ENCODE results near the gene EIF2B4.

Gene EIF2B4

DNA sequence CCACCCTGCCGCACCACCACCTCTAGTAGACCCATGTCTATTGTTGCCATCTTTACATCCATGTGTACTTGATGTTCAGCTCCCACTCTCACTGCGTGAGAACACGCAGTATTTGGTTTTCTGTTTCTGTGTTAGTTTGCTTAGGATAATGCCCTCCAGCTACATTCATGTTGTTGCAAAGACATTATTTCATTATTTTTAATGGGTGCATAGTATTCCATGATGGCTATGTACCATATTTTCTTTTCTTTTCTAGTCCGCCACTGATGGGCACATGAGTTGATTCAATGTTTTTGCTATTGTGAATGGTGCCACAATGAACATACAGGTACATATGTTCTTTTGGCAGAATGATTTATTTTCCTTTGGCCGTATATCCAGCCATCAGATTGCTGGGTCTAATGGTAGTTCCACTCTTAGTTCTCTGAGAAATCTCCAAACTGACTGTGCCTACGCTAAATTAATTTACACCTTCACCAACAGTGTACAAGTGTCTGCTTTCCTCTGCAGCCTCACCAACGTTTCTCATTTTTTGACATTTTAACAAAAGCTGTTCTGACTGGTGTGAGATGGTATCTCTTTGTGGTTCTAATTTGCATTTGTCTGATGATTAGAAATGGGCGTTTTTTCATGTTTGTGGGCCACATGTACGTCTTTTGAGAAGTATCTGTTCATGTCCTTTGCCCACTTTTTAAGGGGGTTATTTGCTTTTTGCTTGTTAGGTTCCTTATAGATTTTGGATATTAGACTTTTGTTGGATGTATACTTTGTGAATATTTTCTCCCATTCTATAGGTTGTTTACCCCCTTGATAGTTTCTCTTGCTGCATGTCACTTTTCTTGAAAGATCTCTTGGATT, 20.9 kb upstream of the EIF2B4 start:
- no peak for TF ChIP-seq EZH2phosphoT487 (conservative IDR thresholded peaks at IDR 0.05; ENCODE audit: low read length)
- TF ChIP-seq, protein P1, sequence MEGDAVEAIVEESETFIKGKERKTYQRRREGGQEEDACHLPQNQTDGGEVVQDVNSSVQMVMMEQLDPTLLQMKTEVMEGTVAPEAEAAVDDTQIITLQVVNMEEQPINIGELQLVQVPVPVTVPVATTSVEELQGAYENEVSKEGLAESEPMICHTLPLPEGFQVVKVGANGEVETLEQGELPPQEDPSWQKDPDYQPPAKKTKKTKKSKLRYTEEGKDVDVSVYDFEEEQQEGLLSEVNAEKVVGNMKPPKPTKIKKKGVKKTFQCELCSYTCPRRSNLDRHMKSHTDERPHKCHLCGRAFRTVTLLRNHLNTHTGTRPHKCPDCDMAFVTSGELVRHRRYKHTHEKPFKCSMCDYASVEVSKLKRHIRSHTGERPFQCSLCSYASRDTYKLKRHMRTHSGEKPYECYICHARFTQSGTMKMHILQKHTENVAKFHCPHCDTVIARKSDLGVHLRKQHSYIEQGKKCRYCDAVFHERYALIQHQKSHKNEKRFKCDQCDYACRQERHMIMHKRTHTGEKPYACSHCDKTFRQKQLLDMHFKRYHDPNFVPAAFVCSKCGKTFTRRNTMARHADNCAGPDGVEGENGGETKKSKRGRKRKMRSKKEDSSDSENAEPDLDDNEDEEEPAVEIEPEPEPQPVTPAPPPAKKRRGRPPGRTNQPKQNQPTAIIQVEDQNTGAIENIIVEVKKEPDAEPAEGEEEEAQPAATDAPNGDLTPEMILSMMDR (IDR thresholded peaks at IDR 0.05; ENCODE audit: insufficient read depth, low read length, poor library complexity, severe bottlenecking), result no peak
- Histone ChIP-seq H3K9ac (ENCODE audit: low read length) (no peak overlapping the region), H3K27me3 (ENCODE audit: low read length) (no peaks in the 10 kb centered on the region), H3K9me2 (replicated peaks; ENCODE audit: insufficient read depth, low read length) (no peaks in the 10 kb centered on the region), H3K9me3 (ENCODE audit: insufficient read depth, low read length) (no peaks in the 10 kb centered on the region), H4K20me1 (ENCODE audit: low read depth, low read length) (peaks cover 16% of the 10 kb centered on the region; the same call in 1 of the 2 replicates), H2AFZ (ENCODE audit: low read depth, low read length, severe bottlenecking) (no peak overlapping the region), H3K4me2 (ENCODE audit: low read depth, low read length, poor library complexity, severe bottlenecking) (no peak overlapping the region), H3K27ac (ENCODE audit: low read depth, low read length) (no peak overlapping the region), H3K36me3 (ENCODE audit: low read length) (peaks cover 7% of the 10 kb centered on the region; the same call in 1 of the 2 replicates), H3K4me3 (ENCODE audit: insufficient read depth, low read length, poor library complexity, severe bottlenecking) (no peak overlapping the region), H3F3A (ENCODE audit: insufficient read depth) (no peaks in the 10 kb centered on the region), H3K79me2 (ENCODE audit: insufficient read depth, low read length) (peaks cover 80% of the 10 kb centered on the region)

DNA sequence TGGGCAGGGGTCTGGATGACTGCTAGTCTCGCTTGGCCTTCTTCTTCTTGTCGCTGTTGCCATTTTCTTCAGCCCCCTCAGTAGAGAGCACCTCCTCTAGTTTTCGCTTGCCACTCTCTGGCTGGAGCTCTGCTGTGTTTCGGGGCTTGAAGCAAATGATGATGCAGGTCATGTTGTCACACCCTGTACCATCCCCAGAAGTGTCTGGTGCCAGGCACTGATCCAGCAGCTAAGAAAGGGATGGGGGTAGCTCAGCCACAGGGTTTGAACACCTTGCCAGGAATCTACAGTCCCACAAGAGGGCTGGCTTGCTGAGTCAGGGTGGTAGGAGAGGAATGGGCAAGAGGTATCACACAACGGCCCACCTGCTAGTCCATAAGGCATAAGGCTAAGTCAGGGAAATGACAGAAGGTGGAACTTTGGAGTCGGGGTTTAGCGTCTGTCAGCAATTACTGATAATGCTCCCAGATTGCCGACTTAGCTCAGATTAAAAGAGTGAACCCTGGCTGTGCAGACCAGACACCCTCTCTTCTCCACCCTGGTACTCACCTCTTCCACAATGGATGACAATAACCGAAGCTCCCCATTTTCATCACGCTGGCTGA, 11.5 kb upstream of the EIF2B4 start:
- H3K9ac ChIP-seq (ENCODE audit: low read length), result no peak overlapping the region
- H3K4me3 ChIP-seq (ENCODE audit: insufficient read depth, low read length, poor library complexity, severe bottlenecking), result no peak overlapping the region
- 0 out of 2 replicates have a peak, but pooled peaks cover 7% of the 10 kb centered on the region for H3K79me2 ChIP-seq (ENCODE audit: insufficient read depth, low read length)
- peaks cover 21% of the 10 kb centered on the region; the same call in 1 of the 2 replicates for H3K36me3 ChIP-seq (ENCODE audit: low read length)
- H3F3A ChIP-seq (ENCODE audit: insufficient read depth), result peaks cover 30% of the 10 kb centered on the region
- H3K27ac ChIP-seq (ENCODE audit: low read depth, low read length), result peak overlapping the region; percentile 75
- TF ChIP-seq, protein P1 (IDR thresholded peaks at IDR 0.05; ENCODE audit: insufficient read depth, low read length, poor library complexity, severe bottlenecking), result no peak
- no peak for TF ChIP-seq EZH2phosphoT487 (conservative IDR thresholded peaks at IDR 0.05; ENCODE audit: low read length)
- H3K4me2 ChIP-seq (ENCODE audit: low read depth, low read length, poor library complexity, severe bottlenecking), result no peak overlapping the region
- H4K20me1 ChIP-seq (ENCODE audit: low read depth, low read length), result no peaks in the 10 kb centered on the region
- H3K27me3 ChIP-seq (ENCODE audit: low read length), result no peaks in the 10 kb centered on the region
- no peaks in the 10 kb centered on the region for H3K9me2 ChIP-seq (replicated peaks; ENCODE audit: insufficient read depth, low read length)
- no peak overlapping the region for H2AFZ ChIP-seq (ENCODE audit: low read depth, low read length, severe bottlenecking)
- H3K9me3 ChIP-seq (ENCODE audit: insufficient read depth, low read length), result no peaks in the 10 kb centered on the region

DNA sequence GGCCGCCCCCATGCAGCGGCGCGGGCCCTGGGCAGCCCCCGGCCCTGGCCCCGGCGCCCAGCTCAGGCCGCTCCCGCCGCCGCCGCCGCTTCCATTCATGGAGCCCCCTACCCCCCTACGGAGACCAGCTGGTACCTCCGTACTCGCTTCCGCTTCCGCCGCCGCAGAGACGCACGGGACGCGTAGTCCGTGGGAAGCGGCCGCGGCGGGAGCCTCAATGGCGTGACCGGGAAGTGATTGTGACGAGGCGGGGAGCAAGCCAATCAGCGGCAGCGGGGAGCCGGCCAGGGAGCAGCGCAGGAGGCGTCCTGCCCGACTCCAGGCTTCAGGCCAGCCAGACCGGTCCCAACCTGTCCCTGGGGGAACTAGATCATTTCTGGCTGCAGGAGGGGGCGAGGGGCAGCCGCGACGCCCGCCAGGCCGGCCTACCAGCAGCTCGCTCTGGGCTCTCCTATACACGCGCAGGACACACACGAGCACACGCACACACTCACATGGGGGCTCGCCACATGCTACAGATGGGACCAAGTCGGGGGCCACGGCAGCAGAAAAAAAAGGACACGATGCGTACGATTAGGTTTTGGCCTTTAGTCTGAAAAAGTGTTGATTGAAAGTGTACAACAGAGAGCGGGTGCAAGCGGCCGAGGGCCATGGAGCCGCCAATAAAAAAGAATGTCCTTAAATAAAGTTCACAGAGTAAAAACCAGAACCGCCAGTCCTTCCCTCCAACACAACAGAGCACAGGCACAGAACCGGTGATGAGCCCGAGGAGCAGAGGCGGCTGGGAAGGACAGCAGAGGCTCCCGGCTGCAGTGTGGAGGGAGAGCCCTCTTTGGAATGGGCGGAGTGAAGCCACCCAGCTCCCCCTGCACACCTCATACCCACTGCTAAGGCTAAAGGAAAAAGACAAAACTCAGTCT, 10.7 kb upstream of the EIF2B4 start, which contains the start of gene ZNF513:
Gene ZNF513, minus strand, starts transcription at position 109 of the 920 bp plus-strand sequence. CDS start 208 bp downstream, outside the sequence.
- Histone ChIP-seq H3K4me2 (ENCODE audit: low read depth, low read length, poor library complexity, severe bottlenecking) (peak within 1 kb of the TSS; percentile 80), H3K79me2 (ENCODE audit: insufficient read depth, low read length) (0 out of 2 replicates have a peak, but pooled peaks cover 7% of the 10 kb centered on the region), H3K27ac (ENCODE audit: low read depth, low read length) (peak within 1 kb of the TSS; percentile 75), H3K27me3 (ENCODE audit: low read length) (no peaks in the 10 kb centered on the region), H3K9ac (ENCODE audit: low read length) (peak within 1 kb of the TSS; percentile 78), H3K4me3 (ENCODE audit: insufficient read depth, low read length, poor library complexity, severe bottlenecking) (peak within 1 kb of the TSS; percentile 81), H3K36me3 (ENCODE audit: low read length) (peaks cover 17% of the 10 kb centered on the region; the same call in 1 of the 2 replicates), H3K9me3 (ENCODE audit: insufficient read depth, low read length) (no peaks in the 10 kb centered on the region), H3F3A (ENCODE audit: insufficient read depth) (peaks cover 30% of the 10 kb centered on the region), H4K20me1 (ENCODE audit: low read depth, low read length) (no peaks in the 10 kb centered on the region), H2AFZ (ENCODE audit: low read depth, low read length, severe bottlenecking) (peak within 1 kb of the TSS; percentile 63), H3K9me2 (replicated peaks; ENCODE audit: insufficient read depth, low read length) (no peaks in the 10 kb centered on the region)
- no peak for TF ChIP-seq EZH2phosphoT487 (conservative IDR thresholded peaks at IDR 0.05; ENCODE audit: low read length)
- TF ChIP-seq, protein P1 (IDR thresholded peaks at IDR 0.05; ENCODE audit: insufficient read depth, low read length, poor library complexity, severe bottlenecking), result no peak

Data from SU-DHL-6 (cell line).